Caki2 (cell line): ENCODE results near the gene MIP. TPM values are rescaled to one million over a fixed set of nuclear protein-coding genes. Genes with fewer than 3 reads are reported as not detected.
"Not testable (repeated sequence)": the region's sequence is repeated elsewhere in the genome, so short reads cannot be mapped to it uniquely, and the experiment has no call there.

Experiments used
- DNase-seq: peaks from one replicate; pipeline ENCODE4 v3.0.0-alpha.2; 2015; ENCODE audit warnings: low read depth
- in situ Hi-C: cut with HindIII; loops from 2 replicates; pipeline ENCODE4 v1.10.0; 2016; ENCODE audit warnings: low sequenced_read_pairs, low pct_unique_long_range_greater_than_20kb, mixed read lengths
- total RNA-seq: library from RNA; depleted of rRNA; stranded (reverse); fragments of >200 nt; shearing (Covaris generic); gene quantifications from 2 replicates; pipeline ENCODE4 v1.2.3, GENCODE V29; 2014; ENCODE audit warnings: low replicate concordance; rRNA removed

The MIP gene
- total RNA-seq, 1 experiment from 2014 or later, result not detected

DNA sequence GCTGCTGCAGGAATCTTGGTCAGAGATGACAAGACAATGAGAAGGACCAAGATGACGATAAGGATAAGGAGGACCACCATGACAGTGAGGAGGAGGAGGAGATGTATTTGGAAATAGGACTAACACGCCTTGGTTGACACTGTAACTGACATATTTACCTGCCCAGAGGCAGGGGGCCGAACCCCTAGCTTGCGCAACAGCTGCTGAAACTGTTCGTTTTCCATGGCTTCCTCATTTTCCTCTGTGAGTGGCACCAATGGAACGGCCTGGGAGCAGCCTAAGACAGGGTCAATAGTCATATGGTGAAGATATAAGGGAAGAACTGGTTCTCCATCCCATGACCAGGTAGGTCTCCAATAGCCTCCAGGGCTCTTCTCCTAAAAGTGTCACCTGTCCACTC lies 34.0 kb downstream of the MIP start:
- DNase-seq, result no peak
- in situ Hi-C loops, result no loop called here

DNA sequence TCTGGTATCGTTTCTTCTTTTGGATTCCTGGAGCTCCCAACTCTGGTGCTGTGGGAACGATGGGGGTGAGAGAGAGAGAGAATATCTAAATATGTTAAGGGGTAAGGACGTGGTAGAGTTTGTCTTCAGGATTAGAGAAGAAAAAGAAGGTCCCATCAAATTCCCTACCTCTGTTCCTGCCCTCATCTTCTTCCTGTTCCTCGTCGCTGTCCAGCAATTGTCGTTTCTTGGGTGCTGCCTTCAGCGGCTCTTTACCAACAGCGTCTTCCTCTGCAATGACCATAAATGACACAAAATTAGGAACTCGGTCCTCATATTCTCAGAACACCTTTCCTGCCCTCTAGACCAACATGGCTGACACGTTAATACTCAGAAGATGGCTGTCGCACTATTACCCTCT lies 36.7 kb downstream of the MIP start:
- DNase-seq, result no peak
- in situ Hi-C loops, result no loop called here

DNA sequence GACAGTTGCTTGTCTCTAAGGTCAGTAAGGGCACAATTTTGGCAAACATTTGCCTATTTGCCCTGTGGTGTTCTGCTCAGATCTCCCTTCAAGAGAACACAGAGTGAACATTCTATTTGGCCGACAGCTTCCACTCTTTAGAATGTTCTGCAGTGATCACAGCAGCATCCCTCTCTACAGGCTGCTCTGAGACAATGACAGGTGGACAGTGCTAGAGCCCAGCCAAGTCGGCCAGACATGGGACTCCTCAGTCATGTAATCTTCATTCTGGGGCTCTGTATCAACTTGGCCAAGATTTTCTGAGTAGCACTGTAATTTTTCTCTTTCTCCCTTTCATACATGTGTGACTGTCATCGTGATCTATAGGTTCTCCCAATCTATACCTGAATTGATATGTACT lies 40.1 kb downstream of the MIP start:
- in situ Hi-C loops, result no loop called here
- no peak for DNase-seq

DNA sequence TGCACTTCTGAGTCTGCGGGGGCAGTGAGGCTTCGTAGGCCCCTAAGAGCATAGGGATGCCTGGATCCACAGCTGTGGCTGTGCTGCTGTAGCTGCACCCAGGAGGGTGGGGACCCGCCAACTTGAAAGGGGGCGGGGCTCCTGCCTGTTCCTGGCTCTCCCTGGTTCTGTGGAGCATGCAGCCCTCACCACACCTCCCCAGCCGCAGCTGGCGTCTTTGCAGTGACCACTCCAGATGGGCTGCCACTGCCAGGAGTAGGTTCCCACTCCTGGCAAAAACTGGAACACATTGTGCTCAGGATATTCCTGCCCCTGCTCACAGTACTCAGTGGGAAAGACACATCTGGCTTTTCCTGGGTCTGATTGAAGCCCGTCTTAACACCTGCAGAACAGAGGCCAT lies 41.1 kb downstream of the MIP start:
- no peak for DNase-seq
- in situ Hi-C loops, result no loop called here

DNA sequence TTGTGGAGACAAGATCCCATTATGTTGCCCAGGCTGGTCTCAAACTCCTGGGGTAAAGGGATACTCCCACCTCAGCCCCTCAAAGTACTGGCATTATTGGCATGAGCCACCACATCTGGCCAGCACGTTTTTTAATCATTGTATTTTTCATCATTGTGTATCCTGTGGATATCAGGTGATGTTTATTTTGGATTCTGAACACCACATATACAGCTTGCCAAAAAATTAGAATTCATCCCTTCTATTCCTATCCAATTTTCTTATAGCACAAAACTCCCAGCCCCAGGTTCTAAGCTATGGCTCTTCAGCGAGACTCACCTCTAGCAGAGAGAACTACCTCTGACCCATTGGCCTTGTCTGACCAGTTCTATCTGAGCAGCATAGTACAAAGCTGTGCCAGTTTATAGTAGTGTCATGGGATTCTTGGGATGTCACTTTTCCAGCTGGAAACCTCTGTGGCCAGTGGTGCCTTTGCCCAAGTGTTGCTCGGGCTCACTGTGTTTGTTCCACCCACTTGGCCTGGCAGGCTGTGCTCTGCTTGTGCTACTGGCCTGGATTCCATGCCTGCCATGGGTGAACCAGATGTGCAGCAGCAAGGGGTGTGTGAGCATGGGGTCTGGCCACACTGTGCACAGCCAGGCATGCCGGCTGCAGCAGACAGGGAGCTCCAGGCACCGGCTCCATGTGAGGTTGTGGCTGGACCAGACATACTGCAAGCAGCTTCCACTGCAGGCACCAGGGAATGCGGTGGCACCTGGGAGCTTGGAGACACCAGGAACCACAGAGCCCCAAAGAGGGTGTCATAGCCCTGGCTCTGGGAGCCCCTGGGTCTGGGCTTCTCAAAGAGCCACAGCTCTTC lies 42.4 kb downstream of the MIP start:
- no peak for DNase-seq
- in situ Hi-C loops, result no loop called here

DNA sequence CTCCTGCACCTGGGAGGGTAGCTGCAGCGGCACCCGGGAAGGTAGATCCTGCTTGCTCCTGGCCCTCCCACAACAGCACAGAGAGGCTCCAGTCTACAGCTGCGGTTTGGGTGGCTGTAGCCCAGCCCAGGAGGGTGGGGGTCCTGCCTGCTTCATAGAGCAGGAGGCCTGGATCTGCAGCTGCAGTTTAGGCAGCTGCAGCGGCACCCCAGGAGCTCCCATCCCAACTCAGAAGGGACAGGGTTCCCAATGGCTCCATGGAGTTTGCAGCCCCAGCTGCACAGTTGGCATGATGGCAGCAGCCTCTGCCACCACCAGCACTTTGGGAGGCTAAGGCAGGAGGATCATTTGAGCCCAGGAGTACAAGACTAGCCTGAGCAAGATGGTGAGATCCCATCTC lies 43.7 kb downstream of the MIP start:
- no peak for DNase-seq
- in situ Hi-C loops, result no loop called here

DNA sequence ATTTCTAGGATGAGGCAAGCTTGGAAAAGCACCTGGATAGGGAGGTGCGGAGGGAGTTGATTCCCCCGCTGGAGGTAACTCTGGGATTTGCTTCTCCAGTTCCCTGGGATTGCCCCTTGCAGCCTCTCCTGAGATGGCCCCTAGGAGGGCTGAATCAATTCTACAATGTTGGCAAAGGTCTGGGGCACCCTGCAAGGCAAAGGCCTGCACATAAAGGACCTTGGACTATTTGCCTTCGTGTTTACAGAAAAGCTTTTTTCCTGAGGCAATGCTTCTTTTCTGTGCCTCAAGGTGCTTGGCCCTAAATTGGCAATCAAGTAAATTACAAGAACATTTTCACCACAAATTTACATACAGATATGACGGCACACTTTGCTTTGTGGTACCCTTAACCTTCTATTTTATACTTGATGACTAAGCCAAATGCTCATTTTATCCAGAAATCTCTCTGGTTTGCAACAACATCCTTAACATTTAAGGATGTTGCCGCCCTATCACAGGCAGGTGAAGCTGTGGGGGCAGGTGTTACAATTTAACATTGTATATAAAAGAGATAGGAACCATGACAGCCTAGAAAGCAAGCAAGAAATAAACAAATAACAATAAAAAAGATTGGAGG lies 45.5 kb downstream of the MIP start:
- in situ Hi-C loops, result no loop called here

DNA sequence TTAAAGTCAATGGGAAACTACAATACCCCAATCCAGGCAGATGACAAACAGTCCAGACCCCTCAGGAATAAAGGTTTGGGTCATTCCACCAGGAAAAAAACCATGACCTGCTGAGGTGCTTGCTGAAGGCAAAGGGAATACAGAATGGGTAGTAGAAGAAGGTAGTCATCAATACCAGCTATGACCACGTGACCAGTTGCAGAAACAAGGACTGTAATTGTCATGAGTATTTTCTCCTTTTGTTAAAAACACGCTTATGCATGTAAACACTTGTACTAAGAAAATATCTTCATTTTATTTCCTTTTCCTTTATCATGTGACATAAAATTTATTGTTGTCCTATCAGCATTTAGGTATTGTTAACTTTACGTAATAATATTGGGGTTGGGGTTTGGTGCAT lies 50.2 kb downstream of the MIP start:
- in situ Hi-C loops, DNase-seq: not testable (repeated sequence)

More for the DNA sequence above, 45.5 kb downstream of the MIP start:
- DNase-seq, result no peak

DNA sequence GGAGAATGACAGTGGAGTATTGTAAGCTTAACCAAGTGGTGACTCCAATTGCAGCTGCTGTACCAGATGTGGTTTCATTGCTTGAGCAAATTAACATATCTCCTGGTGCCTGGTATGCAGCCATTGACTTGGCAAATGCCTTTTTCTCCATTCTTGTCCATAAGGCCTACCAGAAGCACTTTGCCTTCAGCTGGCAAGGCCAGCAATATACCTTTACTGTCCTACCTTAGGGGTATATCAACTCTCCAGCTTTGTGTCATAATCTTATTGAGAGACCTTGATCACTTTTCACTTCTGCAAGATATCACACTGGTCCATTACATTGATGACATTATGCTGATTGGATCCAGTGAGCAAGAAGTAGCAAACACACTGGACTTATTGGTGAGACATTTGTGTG lies 52.8 kb downstream of the MIP start:
- DNase-seq, in situ Hi-C loops: not testable (repeated sequence)

DNA sequence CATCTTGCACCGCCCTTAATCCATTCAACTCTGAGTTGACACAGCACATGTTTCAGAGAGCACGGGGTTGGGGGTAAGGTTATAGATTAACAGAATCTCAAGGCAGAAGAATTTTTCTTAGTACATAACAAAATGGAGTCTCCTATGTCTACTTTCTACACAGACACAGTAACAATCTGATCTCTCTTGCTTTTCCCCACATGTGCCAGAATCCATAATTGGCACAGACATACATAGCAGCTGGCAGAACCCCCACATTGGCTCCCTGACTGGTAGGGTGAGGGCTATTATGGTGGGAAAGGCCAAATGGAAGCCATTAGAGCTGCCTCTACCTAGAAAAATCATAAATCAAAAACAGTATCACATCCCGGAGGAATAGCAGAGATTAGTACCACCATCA lies 53.3 kb downstream of the MIP start:
- DNase-seq, in situ Hi-C loops: not testable (repeated sequence)

Other genes starting within 250 kb of the MIP start
- 83.0 and 119 TPM in 2 replicates for gene RNF41, start 232.7 kb downstream of the MIP start, total RNA-seq
- gene NABP2, start 230.3 kb downstream of the MIP start, total RNA-seq, result 162 and 187 TPM in 2 replicates
- gene SLC39A5, start 224.6 kb downstream of the MIP start, total RNA-seq, result not detected in 2 replicates
- gene ANKRD52, start 196.3 kb downstream of the MIP start, total RNA-seq, result 15.1 and 15.7 TPM in 2 replicates
- 21.7 and 25.1 TPM in 2 replicates for gene COQ10A, start 187.7 kb downstream of the MIP start, total RNA-seq
- gene CS, start 154.3 kb downstream of the MIP start, total RNA-seq, result 73.6 and 84.6 TPM in 2 replicates
- gene CNPY2, start 138.7 kb downstream of the MIP start, total RNA-seq, result 244 and 346 TPM in 2 replicates
- gene PAN2, start 120.7 kb downstream of the MIP start, total RNA-seq, result 29.0 and 59.6 TPM in 2 replicates
- 0.32 and 0.51 TPM in 2 replicates for gene IL23A, start 115.8 kb downstream of the MIP start, total RNA-seq
- 89.5 and 90.1 TPM in 2 replicates for gene STAT2, start 94.5 kb downstream of the MIP start, total RNA-seq
- gene APOF, start 91.8 kb downstream of the MIP start, total RNA-seq, result not detected in 2 replicates
- gene TIMELESS, start 5.2 kb downstream of the MIP start, total RNA-seq, result 33.3 and 46.0 TPM in 2 replicates
- 1.7 and 3.0 TPM in 2 replicates for gene SPRYD4, start 13.9 kb upstream of the MIP start, total RNA-seq
- gene GLS2, start 33.5 kb upstream of the MIP start, total RNA-seq, result not detected in 2 replicates
- gene RBMS2, start 67.2 kb upstream of the MIP start, total RNA-seq, result 11.9 and 16.6 TPM in 2 replicates
- 5.0 and 7.2 TPM in 2 replicates for gene BAZ2A, start 175.7 kb upstream of the MIP start, total RNA-seq
- 164 and 175 TPM in 2 replicates for gene ATP5F1B, start 191.3 kb upstream of the MIP start, total RNA-seq
- 117 and 129 TPM in 2 replicates for gene PTGES3, start 233.6 kb upstream of the MIP start, total RNA-seq